Smooth muscle cell (in vitro differentiated cells): ENCODE results near the gene ACBD6. TPM values are rescaled to one million over a fixed set of nuclear protein-coding genes. Genes with fewer than 3 reads are reported as not detected.

Experiments used
- DNase-seq: peaks from one replicate; lab custom pipeline; 2025; ENCODE audit not compliant: unreplicated experiment; lab: John Stamatoyannopoulos, UW
- H2AFZ ChIP-seq: fragments of 200-600 bp; sonication (generic); 2 replicates; pipeline ENCODE4 v1.6.0; 2016; ENCODE audit warnings: antibody characterized with exemption, low read depth, mild to moderate bottlenecking
- H3F3A ChIP-seq: fragments of 200-600 bp; sonication (generic); 2 replicates; pipeline ENCODE4 v1.6.0; 2017; ENCODE audit warnings: antibody characterized with exemption, low read depth
- H3K27ac ChIP-seq: fragments of 200-600 bp; sonication (generic); 2 replicates; pipeline ENCODE4 v1.5.1; 2016; ENCODE audit warnings: low read depth, mild to moderate bottlenecking
- H3K27me3 ChIP-seq: fragments of 200-600 bp; sonication (generic); 2 replicates; pipeline ENCODE4 v1.6.1; 2016; ENCODE audit warnings: low read depth, mild to moderate bottlenecking
- H3K36me3 ChIP-seq: fragments of 200-600 bp; sonication (generic); 2 replicates; pipeline ENCODE4 v1.5.1; 2016; ENCODE audit warnings: low read depth
- H3K4me1 ChIP-seq: fragments of 200-600 bp; sonication (generic); 2 replicates; pipeline ENCODE4 v1.5.1; 2016; ENCODE audit warnings: low read depth
- H3K4me2 ChIP-seq: fragments of 200-600 bp; sonication (generic); 2 replicates; pipeline ENCODE4 v1.6.0; 2016; ENCODE audit warnings: mild to moderate bottlenecking
- H3K4me3 ChIP-seq: fragments of 200-600 bp; sonication (generic); 2 replicates; pipeline ENCODE4 v1.5.1; 2016; ENCODE audit warnings: mild to moderate bottlenecking
- H3K79me2 ChIP-seq: fragments of 200-600 bp; sonication (generic); 2 replicates; pipeline ENCODE4 v1.6.0; 2016; ENCODE audit warnings: low read depth, mild to moderate bottlenecking
- H3K9ac ChIP-seq: fragments of 200-600 bp; sonication (generic); 2 replicates; pipeline ENCODE4 v1.6.0; 2016; ENCODE audit warnings: low read depth
- H3K9me3 ChIP-seq: fragments of 200-600 bp; sonication (generic); replicated peaks from 2 replicates; pipeline ENCODE4 v1.5.1; 2016; ENCODE audit warnings: low read depth
- H4K20me1 ChIP-seq: fragments of 200-600 bp; sonication (generic); 2 replicates; pipeline ENCODE4 v1.6.0; 2016; ENCODE audit warnings: low read depth
- CTCF ChIP-seq: fragments of 200-600 bp; sonication (generic); IDR thresholded peaks from 2 replicates; pipeline ENCODE4 v1.5.1; 2017; ENCODE audit warnings: borderline replicate concordance, mild to moderate bottlenecking, antibody characterized with exemption; ENCODE audit not compliant: insufficient read depth, poor library complexity, severe bottlenecking
- WGBS: methylation state at CpG from one replicate; pipeline ENCODE4 v1.1.7; 2016; ENCODE audit warnings: low lambda C conversion rate; 5-methylcytosine and 5-hydroxymethylcytosine counted together
- polyA plus RNA-seq: library from polyadenylated mRNA; unstranded; fragments of >200 nt; fragmentation: Nextera tagmentation; extraction: Ambion mirVana; gene quantifications from 2 replicates; pipeline ENCODE4 v1.2.1, GENCODE V29; 2016
- total RNA-seq: library from RNA; depleted of rRNA; stranded (reverse); fragments of >200 nt; gene quantifications from 2 replicates; pipeline ENCODE4 v1.2.3, GENCODE V29; 2014

ACBD6 gene
- total and polyA plus RNA-seq, 2 experiments from 2014 or later, result 44.1 to 48.7 TPM

DNA sequence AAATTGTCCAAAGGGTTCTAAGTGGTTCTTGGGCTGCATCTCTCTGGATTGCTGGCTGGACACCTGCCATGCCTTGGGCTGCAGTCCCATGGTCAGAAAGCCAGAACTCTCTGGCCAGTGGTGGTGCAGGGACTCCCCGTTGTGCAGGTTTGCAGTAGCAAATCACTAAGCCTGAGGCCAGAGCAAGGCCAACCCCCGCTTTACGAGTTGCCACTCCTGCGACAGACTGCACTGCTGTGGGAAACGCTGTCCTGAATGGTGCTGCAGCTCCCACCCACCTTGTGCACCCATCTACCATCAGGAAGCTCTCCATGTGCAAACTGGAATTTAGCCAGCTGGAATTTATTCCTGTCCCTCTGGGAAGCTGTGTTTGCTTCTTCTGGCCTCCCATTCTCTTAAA is 226.7 kb downstream of the ACBD6 start:
- Histone ChIP-seq H3K27ac (no peak overlapping the region), H3K36me3 (no peaks in the 10 kb centered on the region), H3K4me3 (no peak overlapping the region), H3K4me2 (no peak overlapping the region), H3F3A (no peaks in the 10 kb centered on the region), H4K20me1 (no peaks in the 10 kb centered on the region), H2AFZ (no peak overlapping the region), H3K4me1 (peaks cover 14% of the 10 kb centered on the region), H3K79me2 (no peaks in the 10 kb centered on the region), H3K9ac (no peak overlapping the region), H3K27me3 (no peaks in the 10 kb centered on the region), H3K9me3 (no peaks in the 10 kb centered on the region)
- DNase-seq, result no peak
- TF ChIP-seq CTCF, result no peak
- 90% methylated on average over 5 of the region's 5 CpGs for WGBS

GRCh38 chr1:180274221-180274620 is 228.2 kb downstream of the ACBD6 start:
- H3K4me3 ChIP-seq, result no peak overlapping the region
- no peaks in the 10 kb centered on the region for H3K27me3 ChIP-seq
- no peaks in the 10 kb centered on the region for H3K36me3 ChIP-seq
- no peak overlapping the region for H3K27ac ChIP-seq
- TF ChIP-seq CTCF, result no peak
- H4K20me1 ChIP-seq, result no peaks in the 10 kb centered on the region
- no peaks in the 10 kb centered on the region for H3K9me3 ChIP-seq
- no peak overlapping the region for H3K9ac ChIP-seq
- WGBS, result 98% methylated on average over 11 of the region's 11 CpGs
- H3K4me1 ChIP-seq, result peaks cover 9% of the 10 kb centered on the region
- H3K79me2 ChIP-seq, result no peaks in the 10 kb centered on the region
- H3F3A ChIP-seq, result no peaks in the 10 kb centered on the region
- H2AFZ ChIP-seq, result no peak overlapping the region
- DNase-seq, result no peak
- no peak overlapping the region for H3K4me2 ChIP-seq

DNA sequence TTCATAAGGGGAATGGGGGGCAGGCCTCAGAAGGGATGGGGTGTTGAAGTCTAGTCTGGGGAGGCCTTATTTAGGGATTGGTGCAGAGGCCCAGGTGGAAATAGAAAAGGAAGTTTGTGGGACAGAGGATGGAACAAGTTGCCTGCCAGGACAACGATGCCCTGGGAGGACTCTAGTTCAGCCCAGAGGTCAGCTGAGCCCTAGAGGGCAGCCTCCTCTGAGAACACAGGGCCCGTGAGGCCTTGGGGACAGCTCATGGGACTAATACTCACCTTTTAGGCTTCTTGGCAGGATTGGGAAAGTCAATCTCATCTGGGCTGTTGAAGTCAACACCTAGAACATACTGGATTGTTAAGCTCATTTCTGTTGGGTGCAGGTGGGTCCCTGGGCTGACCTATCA is 229.3 kb downstream of the ACBD6 start:
- Histone ChIP-seq H3K4me2 (no peak overlapping the region), H3K36me3 (no peaks in the 10 kb centered on the region), H3K4me3 (no peak overlapping the region), H3K9ac (no peak overlapping the region), H3F3A (no peaks in the 10 kb centered on the region), H3K27me3 (no peaks in the 10 kb centered on the region), H4K20me1 (no peaks in the 10 kb centered on the region), H2AFZ (no peak overlapping the region), H3K27ac (no peak overlapping the region), H3K79me2 (no peaks in the 10 kb centered on the region), H3K4me1 (peaks cover 20% of the 10 kb centered on the region), H3K9me3 (no peaks in the 10 kb centered on the region)
- no peak for DNase-seq
- TF ChIP-seq CTCF, result no peak
- 100% methylated on average over 2 of the region's 2 CpGs for WGBS

DNA sequence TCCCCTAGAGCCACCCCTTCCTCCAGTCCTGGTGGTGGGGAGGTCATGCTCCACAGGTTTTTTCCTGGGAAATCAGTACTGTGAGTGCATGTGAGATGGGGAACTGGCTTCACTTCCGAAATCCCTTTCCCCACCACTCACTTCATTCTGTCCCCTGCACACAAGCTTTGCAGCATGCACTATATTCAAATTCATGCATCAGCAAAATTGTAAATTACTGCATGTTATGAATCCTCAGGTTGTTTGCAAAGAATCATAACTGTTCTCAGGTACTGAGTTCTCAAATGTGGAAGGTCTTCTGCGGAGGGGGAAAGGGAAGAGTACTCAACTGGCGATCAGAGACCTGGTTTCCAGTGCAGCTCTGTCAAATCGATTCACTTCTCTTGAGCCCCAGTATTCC is 230.0 kb downstream of the ACBD6 start:
- TF ChIP-seq CTCF, result no peak
- no peak overlapping the region for H3K4me3 ChIP-seq
- no peaks in the 10 kb centered on the region for H3K9me3 ChIP-seq
- peaks cover 23% of the 10 kb centered on the region for H3K4me1 ChIP-seq
- DNase-seq, result no peak
- H3F3A ChIP-seq, result no peaks in the 10 kb centered on the region
- H2AFZ ChIP-seq, result no peak overlapping the region
- H3K27ac ChIP-seq, result no peak overlapping the region
- H3K27me3 ChIP-seq, result no peaks in the 10 kb centered on the region
- H3K4me2 ChIP-seq, result no peak overlapping the region
- H3K36me3 ChIP-seq, result no peaks in the 10 kb centered on the region
- 97% methylated on average over 4 of the region's 4 CpGs for WGBS
- H3K9ac ChIP-seq, result no peak overlapping the region
- H4K20me1 ChIP-seq, result no peaks in the 10 kb centered on the region
- no peaks in the 10 kb centered on the region for H3K79me2 ChIP-seq
